Breast epithelium (tissue), 3 donors: ENCODE data around the gene HOXB13.

Source experiments
- POLR2AphosphoS5 ChIP-seq, 3 donors: sonication (generic); formaldehyde crosslinking; IDR thresholded peaks; one replicate each; pipeline ENCODE4 v1.6.1; 2017; ENCODE audit warnings: antibody characterized with exemption in 3 of 3
- TF ChIP-seq, protein P1 (sequence below), 3 donors: fragments of 450-650 bp; IDR thresholded peaks; one replicate each; pipeline ENCODE4 v1.5.1; 2016 to 2017; ENCODE audit warnings: antibody characterized with exemption in 3 of 3, mild to moderate bottlenecking in 3 of 3, moderate library complexity in 3 of 3

DNA sequence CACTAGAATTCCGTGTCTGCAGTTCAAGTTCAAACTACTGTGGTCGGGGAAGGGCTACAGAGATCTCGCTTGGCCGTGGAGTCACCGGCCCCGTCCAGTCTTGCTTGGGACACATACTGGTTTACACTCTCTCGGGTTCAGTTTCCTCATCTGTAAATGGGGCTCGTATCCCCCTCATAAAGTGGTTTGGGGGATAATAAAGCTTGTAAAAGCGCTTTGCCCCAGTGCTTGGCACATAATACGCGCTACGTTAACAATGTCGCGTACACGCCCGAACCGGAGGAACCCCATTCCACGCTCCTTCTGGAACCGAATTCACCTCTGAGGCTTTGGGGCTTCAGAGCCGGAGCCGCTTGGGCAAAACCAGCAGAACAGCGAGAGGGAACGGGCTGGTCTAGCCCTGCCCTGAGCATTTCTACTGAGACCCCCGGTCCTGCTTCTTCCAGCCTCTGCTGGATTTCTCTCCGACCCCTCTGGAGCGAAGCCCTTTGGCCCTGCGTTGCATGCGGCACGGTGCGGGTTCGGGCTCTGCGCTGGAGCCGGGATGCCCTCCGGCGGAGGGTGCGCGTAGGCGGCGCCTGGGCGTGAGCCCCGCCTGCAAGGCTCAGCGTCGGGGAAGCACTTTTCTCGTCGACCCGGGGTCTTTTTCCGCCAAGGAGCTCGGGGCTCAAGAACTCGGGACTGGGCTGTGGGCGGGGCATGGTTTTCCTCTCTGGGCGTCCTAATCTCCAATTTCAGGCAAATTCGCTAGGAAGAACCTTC is 26.1 kb upstream of the HOXB13 start:
- TF ChIP-seq, protein P1, sequence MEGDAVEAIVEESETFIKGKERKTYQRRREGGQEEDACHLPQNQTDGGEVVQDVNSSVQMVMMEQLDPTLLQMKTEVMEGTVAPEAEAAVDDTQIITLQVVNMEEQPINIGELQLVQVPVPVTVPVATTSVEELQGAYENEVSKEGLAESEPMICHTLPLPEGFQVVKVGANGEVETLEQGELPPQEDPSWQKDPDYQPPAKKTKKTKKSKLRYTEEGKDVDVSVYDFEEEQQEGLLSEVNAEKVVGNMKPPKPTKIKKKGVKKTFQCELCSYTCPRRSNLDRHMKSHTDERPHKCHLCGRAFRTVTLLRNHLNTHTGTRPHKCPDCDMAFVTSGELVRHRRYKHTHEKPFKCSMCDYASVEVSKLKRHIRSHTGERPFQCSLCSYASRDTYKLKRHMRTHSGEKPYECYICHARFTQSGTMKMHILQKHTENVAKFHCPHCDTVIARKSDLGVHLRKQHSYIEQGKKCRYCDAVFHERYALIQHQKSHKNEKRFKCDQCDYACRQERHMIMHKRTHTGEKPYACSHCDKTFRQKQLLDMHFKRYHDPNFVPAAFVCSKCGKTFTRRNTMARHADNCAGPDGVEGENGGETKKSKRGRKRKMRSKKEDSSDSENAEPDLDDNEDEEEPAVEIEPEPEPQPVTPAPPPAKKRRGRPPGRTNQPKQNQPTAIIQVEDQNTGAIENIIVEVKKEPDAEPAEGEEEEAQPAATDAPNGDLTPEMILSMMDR (IDR thresholded peaks at IDR 0.05) = no peak
- no peak for TF ChIP-seq POLR2AphosphoS5 (IDR thresholded peaks at IDR 0.05)
